A549 (cell line): ENCODE results near the gene ZNF428. TPM values are rescaled to one million over a fixed set of nuclear protein-coding genes. Genes with fewer than 3 reads are reported as not detected.

Source experiments
- ATAC-seq, 2 experiments: fragments of 200-7000 bp in 1 of 2; fragments of >200 bp in 1 of 2; cut with Nextera tagmentation in 1 of 2; cut with Tn5 transposase in 1 of 2; 3 replicates each; pipeline versions ENCODE4 v1.8.0 to v1.9.1; 2018 to 2020; ENCODE audit warnings: mild to moderate bottlenecking in 1 of 2, moderate library complexity in 1 of 2
- CTCF ChIA-PET: fragments of 300-600 bp; sonication (Branson Sonifier 250); formaldehyde crosslinking; extraction: SDS; loops from one replicate; lab custom pipeline; 2021; ENCODE audit warnings: antibody characterized with exemption, inconsistent platforms; lab: Yijun Ruan, JAX
- POLR2A ChIA-PET: fragments of 350-600 bp; formaldehyde crosslinking; extraction: SDS; loops from one replicate; lab custom pipeline; 2021; ENCODE audit warnings: antibody characterized with exemption, inconsistent platforms; lab: Yijun Ruan, JAX
- DNase-seq, 2 experiments: peaks; one replicate each; pipeline versions ENCODE4 v3.0.0 to v3.0.0-alpha.2; 2011 to 2016; ENCODE audit warnings: low read depth in 1 of 2, low spot score in 1 of 2
- FAIRE-seq: peaks from 2 replicates; lab custom pipeline; 2011; peaks lifted over from hg19 to GRCh38; lab: Jason Lieb, UNC
- H3K27ac ChIP-seq, 2 experiments: fragments of >200 bp; sonication (Bioruptor Twin); formaldehyde crosslinking; 3 replicates each; pipeline ENCODE4 v1.5.1; 2016 to 2017
- H3K4me1 ChIP-seq: fragments of >200 bp; sonication (Bioruptor Twin); formaldehyde crosslinking; 3 replicates; pipeline ENCODE4 v1.6.1; 2016
- H3K4me2 ChIP-seq: fragments of >200 bp; sonication (Bioruptor Twin); formaldehyde crosslinking; 3 replicates; pipeline ENCODE4 v1.6.1; 2016
- H3K4me3 ChIP-seq: fragments of >200 bp; sonication (Bioruptor Twin); formaldehyde crosslinking; 3 replicates; pipeline ENCODE4 v1.5.1; 2016
- H3K9me3 ChIP-seq: fragments of >200 bp; sonication (Bioruptor Twin); formaldehyde crosslinking; 3 replicates; pipeline ENCODE4 v1.6.1; 2016
- CBX8 ChIP-seq: fragments of 200-600 bp; sonication (generic); IDR thresholded peaks from 2 replicates; pipeline ENCODE4 v1.6.1; 2016
- CEBPB ChIP-seq, 2 experiments: fragments of >200 bp in 1 of 2; sonication (Bioruptor Twin) in 1 of 2; formaldehyde crosslinking in 1 of 2; IDR thresholded peaks; 2 replicates each; pipeline ENCODE4 v1.6.1; 2012 to 2016
- CHD2 ChIP-seq: fragments of 150-350 bp; IDR thresholded peaks from 2 replicates; pipeline ENCODE4 v1.6.1; 2014; ENCODE audit warnings: low read length; ENCODE audit not compliant: partially characterized antibody
- CHD4 ChIP-seq: fragments of 200-600 bp; sonication (generic); IDR thresholded peaks from 2 replicates; pipeline ENCODE4 v1.6.1; 2016; ENCODE audit warnings: antibody characterized with exemption, mild to moderate bottlenecking, borderline replicate concordance
- EHF ChIP-seq: fragments of 250-450 bp; sonication (Bioruptor Pico); IDR thresholded peaks from 2 replicates; pipeline ENCODE4 v1.5.0; 2020; ENCODE audit warnings: mild to moderate bottlenecking
- ELK1 ChIP-seq: fragments of 150-350 bp; IDR thresholded peaks from 2 replicates; pipeline ENCODE4 v1.6.1; 2014; ENCODE audit warnings: low read depth, mild to moderate bottlenecking, low read length
- EP300 ChIP-seq, 2 experiments: fragments of >200 bp; sonication (Bioruptor Twin); formaldehyde crosslinking; IDR thresholded peaks; 2 replicates in 1 of 2; 3 replicates in 1 of 2; pipeline ENCODE4 v1.6.1; 2016 to 2017
- FOXS1 ChIP-seq: fragments of 250-450 bp; sonication (Bioruptor Pico); IDR thresholded peaks from 2 replicates; pipeline ENCODE4 v1.5.0; 2020; ENCODE audit warnings: mild to moderate bottlenecking, moderate library complexity
- HDAC2 ChIP-seq: fragments of 200-600 bp; sonication (generic); IDR thresholded peaks from 2 replicates; pipeline ENCODE4 v1.6.1; 2016
- HEYL ChIP-seq: fragments of 250-450 bp; sonication (Bioruptor Pico); IDR thresholded peaks from 2 replicates; pipeline ENCODE4 v1.8.0; 2021; ENCODE audit warnings: mild to moderate bottlenecking, moderate library complexity
- JUN ChIP-seq, 2 experiments: fragments of >200 bp; sonication (Bioruptor Twin); formaldehyde crosslinking; IDR thresholded peaks; 2 replicates in 1 of 2; 3 replicates in 1 of 2; pipeline ENCODE4 v1.6.1; 2016 to 2017
- JUNB ChIP-seq: fragments of >200 bp; sonication (Bioruptor Twin); formaldehyde crosslinking; IDR thresholded peaks from 2 replicates; pipeline ENCODE4 v1.6.1; 2016
- KDM5A ChIP-seq: fragments of 200-600 bp; sonication (generic); IDR thresholded peaks from 2 replicates; pipeline ENCODE4 v1.6.1; 2016; ENCODE audit warnings: antibody characterized with exemption, mild to moderate bottlenecking
- MAZ ChIP-seq: fragments of 150-350 bp; IDR thresholded peaks from 2 replicates; pipeline ENCODE4 v1.6.1; 2014; ENCODE audit warnings: antibody characterized with exemption, low read depth, low read length, borderline replicate concordance
- MYC ChIP-seq: IDR thresholded peaks from 2 replicates; pipeline ENCODE4 v1.6.1; 2012; ENCODE audit warnings: mild to moderate bottlenecking, inconsistent platforms, low read length, improper control_type of control experiment, borderline replicate concordance
- NFE2L2 ChIP-seq: fragments of 150-350 bp; conservative IDR thresholded peaks from 2 replicates; pipeline ENCODE4 v1.6.1; 2014; ENCODE audit warnings: low read length
- NPAS2 ChIP-seq: fragments of 250-450 bp; sonication (Bioruptor Pico); IDR thresholded peaks from 2 replicates; pipeline ENCODE4 v1.8.0; 2022; ENCODE audit warnings: mild to moderate bottlenecking, moderate library complexity, borderline replicate concordance
- NR3C1 ChIP-seq: fragments of >200 bp; sonication (Bioruptor Twin); formaldehyde crosslinking; IDR thresholded peaks from 3 replicates; pipeline ENCODE4 v1.6.1; 2017
- PHF8 ChIP-seq: fragments of 200-600 bp; sonication (generic); IDR thresholded peaks from 2 replicates; pipeline ENCODE4 v1.6.1; 2016; ENCODE audit warnings: low read depth, mild to moderate bottlenecking, antibody characterized with exemption, moderate library complexity, borderline replicate concordance
- POLR2AphosphoS2 ChIP-seq: conservative IDR thresholded peaks from 2 replicates; pipeline ENCODE4 v1.6.1; 2012; ENCODE audit warnings: low read length, improper control_type of control experiment, inconsistent platforms
- RAD21 ChIP-seq, 2 experiments: fragments of >200 bp in 1 of 2; sonication (Bioruptor Twin) in 1 of 2; formaldehyde crosslinking in 1 of 2; IDR thresholded peaks in 1 of 2; conservative IDR thresholded peaks in 1 of 2; 2 replicates in 1 of 2; 3 replicates in 1 of 2; pipeline ENCODE4 v1.6.1; 2012 to 2018; ENCODE audit warnings: inconsistent platforms in 1 of 2
- RARB ChIP-seq: fragments of 250-450 bp; sonication (Bioruptor Pico); IDR thresholded peaks from 2 replicates; pipeline ENCODE4 v1.8.0; 2021; ENCODE audit warnings: mild to moderate bottlenecking, moderate library complexity
- REST ChIP-seq: fragments of 200-600 bp; sonication (generic); IDR thresholded peaks from 2 replicates; pipeline ENCODE4 v1.6.1; 2016; ENCODE audit warnings: antibody characterized with exemption, mild to moderate bottlenecking, moderate library complexity
- RFX5 ChIP-seq: fragments of 450-650 bp; IDR thresholded peaks from 2 replicates; pipeline ENCODE4 v1.7.1; 2014; ENCODE audit warnings: antibody characterized with exemption, mild to moderate bottlenecking, moderate library complexity
- TFCP2L1 ChIP-seq: fragments of 250-450 bp; sonication (Bioruptor Pico); IDR thresholded peaks from 2 replicates; pipeline ENCODE4 v1.5.0; 2021; ENCODE audit warnings: mild to moderate bottlenecking
- TP53 ChIP-seq: fragments of 250-450 bp; sonication (Bioruptor Pico); IDR thresholded peaks from 2 replicates; pipeline ENCODE4 v1.5.0; 2021; ENCODE audit warnings: mild to moderate bottlenecking, moderate library complexity
- ZC3H11A ChIP-seq: fragments of 450-650 bp; IDR thresholded peaks from 2 replicates; pipeline ENCODE4 v1.6.1; 2014; ENCODE audit warnings: antibody characterized with exemption, mild to moderate bottlenecking
- ZFP36 ChIP-seq: fragments of 450-650 bp; IDR thresholded peaks from 2 replicates; pipeline ENCODE4 v1.6.1; 2014; ENCODE audit warnings: borderline replicate concordance; ENCODE audit not compliant: partially characterized antibody
- WGBS: methylation state at CpG from one replicate; pipeline ENCODE4 v1.1.6; 2017; ENCODE audit errors: missing lambda C conversion rate; 5-methylcytosine and 5-hydroxymethylcytosine counted together
- polyA plus RNA-seq, 4 experiments: library from polyadenylated mRNA; depleted of rRNA in 3 of 4; stranded (reverse); fragments of >200 nt; fragmentation: RNase III in 1 of 4; extraction: RNeasy Plus Mini Kit Qiagen cat#74134 plus additional on column Dnase treatment in 1 of 4; gene quantifications; 2 replicates in 3 of 4; 3 replicates in 1 of 4; pipeline ENCODE4 v1.2.3, GENCODE V29; 2011 to 2017
- TF ChIP-seq, protein P1 (sequence below): fragments of 250-450 bp; sonication (Bioruptor Pico); IDR thresholded peaks from 2 replicates; pipeline ENCODE4 v1.5.0; 2020; ENCODE audit warnings: low read depth, mild to moderate bottlenecking, moderate library complexity

Gene ZNF428
- polyA plus RNA-seq, 2 of the 4 experiments (the other 2 are of a cell fraction): 22.9 to 52.4 TPM

GRCh38 chr19:43623889-43624670 lies 4.7 kb upstream of the ZNF428 start:
- ChIA-PET POLR2A (no interaction called here), CTCF (interaction anchor here (0.8 to 1.2 kb wide), 3 partner anchors 8 to 27 kb away, joined by 3 read pairs; partner anchors contain the start of gene ZNF576)
- H3K9me3 ChIP-seq: no peaks in the 10 kb centered on the region
- no peak overlapping the region for H3K4me3 ChIP-seq
- no peak overlapping the region for H3K27ac ChIP-seq
- 88% methylated on average over 35 of the region's 35 CpGs for WGBS
- TF ChIP-seq MYC: no peak
- H3K4me1 ChIP-seq: peaks cover 7% of the 10 kb centered on the region; the same call in 2 of the 3 replicates
- peak in 1 of 2 experiments; percentile 40 for DNase-seq
- no peak for ATAC-seq
- no peak overlapping the region for H3K4me2 ChIP-seq
- FAIRE-seq: no peak

GRCh38 chr19:43622956-43623355 lies 3.5 kb upstream of the ZNF428 start:
- CTCF ChIA-PET: interaction anchor here (1.2 kb wide), 2 partner anchors 9 to 26 kb away, joined by 3 read pairs; partner anchors contain the start of gene ZNF576
- ATAC-seq: no peak
- TF ChIP-seq JUNB (no peak), MAZ (no peak), POLR2AphosphoS2 (no peak), ZFP36 (no peak), JUN (IDR thresholded peaks at IDR 0.05) (no peak), CBX8 (no peak), NPAS2 (no peak), ZC3H11A (no peak), RAD21 (conservative IDR thresholded peaks at IDR 0.05 in 1 of 2, IDR thresholded peaks at IDR 0.05 in 1 of 2) (no peak), FOXS1 (CRISPR knock-in tag) (no peak), EP300 (IDR thresholded peaks at IDR 0.05) (no peak), KDM5A (no peak), NR3C1 (no peak), CEBPB (IDR thresholded peaks at IDR 0.05) (no peak), EHF (CRISPR knock-in tag) (no peak), HEYL (CRISPR knock-in tag) (no peak), HDAC2 (no peak)
- TF ChIP-seq, protein P1, sequence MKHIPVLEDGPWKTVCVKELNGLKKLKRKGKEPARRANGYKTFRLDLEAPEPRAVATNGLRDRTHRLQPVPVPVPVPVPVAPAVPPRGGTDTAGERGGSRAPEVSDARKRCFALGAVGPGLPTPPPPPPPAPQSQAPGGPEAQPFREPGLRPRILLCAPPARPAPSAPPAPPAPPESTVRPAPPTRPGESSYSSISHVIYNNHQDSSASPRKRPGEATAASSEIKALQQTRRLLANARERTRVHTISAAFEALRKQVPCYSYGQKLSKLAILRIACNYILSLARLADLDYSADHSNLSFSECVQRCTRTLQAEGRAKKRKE (CRISPR knock-in tag): no peak
- 100% methylated on average over 1 of the region's 1 CpG for WGBS
- Histone ChIP-seq H3K9me3 (no peaks in the 10 kb centered on the region), H3K4me2 (no peak overlapping the region), H3K4me3 (no peak overlapping the region), H3K27ac (no peak overlapping the region), H3K4me1 (peaks cover 12% of the 10 kb centered on the region)
- POLR2A ChIA-PET: no interaction called here
- FAIRE-seq: no peak
- no peak for DNase-seq

- POLR2A ChIA-PET: no interaction called here
- Histone ChIP-seq H3K4me3 (no peak overlapping the region), H3K4me1 (peaks cover 12% of the 10 kb centered on the region), H3K9me3 (no peaks in the 10 kb centered on the region), H3K27ac (no peak overlapping the region), H3K4me2 (no peak overlapping the region)
- no peak for ATAC-seq
- WGBS: 73% methylated on average over 4 of the region's 4 CpGs
- no peak for DNase-seq
- no peak for FAIRE-seq
- CTCF ChIA-PET: interaction anchor here (0.6 to 1.1 kb wide), 2 partner anchors 30 to 41 kb away, joined by 3 to 5 read pairs; no protein-coding TSS in a partner anchor
- TF ChIP-seq RARB (CRISPR knock-in tag) (no peak), REST (no peak), ZC3H11A (no peak), TP53 (CRISPR knock-in tag) (no peak), MYC (no peak), TFCP2L1 (no peak), CHD2 (no peak), POLR2AphosphoS2 (no peak), HDAC2 (no peak), ZFP36 (no peak), RFX5 (no peak), CHD4 (no peak), NFE2L2 (no peak), ELK1 (no peak), PHF8 (no peak)
Measured at GRCh38 chr19:43622070-43622469, 2.6 kb upstream of the ZNF428 start.
